NT2/D1 (cell line): ENCODE results near the gene COA4.

Source experiments
- SUZ12 ChIP-seq: IDR thresholded peaks from 2 replicates; pipeline ENCODE4 v1.6.1; 2011; ENCODE audit not compliant: insufficient read length, insufficient read depth; ENCODE audit errors: extremely low read depth
- YY1 ChIP-seq: IDR thresholded peaks from 2 replicates; pipeline ENCODE4 v1.6.1; 2011; ENCODE audit not compliant: insufficient read length, insufficient read depth

GRCh38 chr11:73921180-73921579 lies 44.5 kb upstream of the COA4 start:
- TF ChIP-seq YY1 (no peak), SUZ12 (no peak)
